Measurements from ENCODE around the gene CHCHD3. TPM values are rescaled to one million over a fixed set of nuclear protein-coding genes. Genes with fewer than 3 reads are reported as not detected.

CHCHD3 gene
- total and polyA plus RNA-seq, 12 donors = 12.3 to 113 (median 54.2) TPM

DNA sequence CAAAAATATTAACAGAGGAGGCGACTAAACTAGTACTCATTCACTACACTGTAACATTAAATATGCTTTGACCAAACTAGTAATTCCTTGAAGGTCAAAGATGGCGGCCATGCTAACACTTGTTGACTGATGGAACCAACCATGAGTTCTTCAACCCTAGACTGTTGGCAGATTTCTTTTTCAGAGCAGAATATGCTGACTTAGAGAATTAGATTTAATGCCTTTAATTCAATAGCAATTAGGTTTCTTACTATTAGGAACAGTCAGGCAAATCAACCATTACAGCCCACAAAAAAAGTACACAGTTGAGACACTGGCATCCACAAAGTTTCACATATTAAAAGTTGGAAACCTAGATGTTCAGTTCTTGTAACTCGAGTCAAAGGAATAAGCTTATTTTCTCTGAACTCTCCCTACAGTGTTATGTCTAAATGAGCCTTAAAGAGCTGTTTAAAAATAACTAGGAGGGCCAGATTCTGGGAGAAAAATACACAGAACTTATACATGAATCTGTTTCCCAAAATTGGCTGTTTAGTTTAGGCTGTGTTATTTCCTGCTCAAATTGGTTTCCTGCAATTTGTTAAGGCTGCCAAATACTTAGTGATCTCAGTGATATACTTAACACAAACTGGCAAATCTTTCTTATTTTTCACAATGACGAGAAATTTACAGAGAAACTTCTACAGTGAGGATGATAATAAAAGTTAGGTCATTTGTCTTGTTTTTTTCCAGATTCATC lies 17.6 kb downstream of the CHCHD3 start:
- H3K27me3 ChIP-seq = no peaks in the 10 kb centered on the region
- H3K36me3 ChIP-seq (replicated peaks in 1 of 2) = no peaks in the 10 kb centered on the region
- no peak for DNase-seq
- H3K9me3 ChIP-seq (replicated peaks in 1 of 3) = no peaks in the 10 kb centered on the region
- H3K4me3 ChIP-seq = no peak overlapping the region
- 82 to 86% (median 84%) methylated on average over 4 of the region's 4 CpGs for WGBS, 4 donors
- intact Hi-C loops (cut with DNase I) = no loop called here
- no peak overlapping the region for H3K27ac ChIP-seq
- H3K4me1 ChIP-seq (replicated peaks in 1 of 2) = peaks cover 0 to 14% of the 10 kb centered on the region in 2 donors
- TF ChIP-seq, protein P1, sequence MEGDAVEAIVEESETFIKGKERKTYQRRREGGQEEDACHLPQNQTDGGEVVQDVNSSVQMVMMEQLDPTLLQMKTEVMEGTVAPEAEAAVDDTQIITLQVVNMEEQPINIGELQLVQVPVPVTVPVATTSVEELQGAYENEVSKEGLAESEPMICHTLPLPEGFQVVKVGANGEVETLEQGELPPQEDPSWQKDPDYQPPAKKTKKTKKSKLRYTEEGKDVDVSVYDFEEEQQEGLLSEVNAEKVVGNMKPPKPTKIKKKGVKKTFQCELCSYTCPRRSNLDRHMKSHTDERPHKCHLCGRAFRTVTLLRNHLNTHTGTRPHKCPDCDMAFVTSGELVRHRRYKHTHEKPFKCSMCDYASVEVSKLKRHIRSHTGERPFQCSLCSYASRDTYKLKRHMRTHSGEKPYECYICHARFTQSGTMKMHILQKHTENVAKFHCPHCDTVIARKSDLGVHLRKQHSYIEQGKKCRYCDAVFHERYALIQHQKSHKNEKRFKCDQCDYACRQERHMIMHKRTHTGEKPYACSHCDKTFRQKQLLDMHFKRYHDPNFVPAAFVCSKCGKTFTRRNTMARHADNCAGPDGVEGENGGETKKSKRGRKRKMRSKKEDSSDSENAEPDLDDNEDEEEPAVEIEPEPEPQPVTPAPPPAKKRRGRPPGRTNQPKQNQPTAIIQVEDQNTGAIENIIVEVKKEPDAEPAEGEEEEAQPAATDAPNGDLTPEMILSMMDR (IDR thresholded peaks at IDR 0.05) = no peak

DNA sequence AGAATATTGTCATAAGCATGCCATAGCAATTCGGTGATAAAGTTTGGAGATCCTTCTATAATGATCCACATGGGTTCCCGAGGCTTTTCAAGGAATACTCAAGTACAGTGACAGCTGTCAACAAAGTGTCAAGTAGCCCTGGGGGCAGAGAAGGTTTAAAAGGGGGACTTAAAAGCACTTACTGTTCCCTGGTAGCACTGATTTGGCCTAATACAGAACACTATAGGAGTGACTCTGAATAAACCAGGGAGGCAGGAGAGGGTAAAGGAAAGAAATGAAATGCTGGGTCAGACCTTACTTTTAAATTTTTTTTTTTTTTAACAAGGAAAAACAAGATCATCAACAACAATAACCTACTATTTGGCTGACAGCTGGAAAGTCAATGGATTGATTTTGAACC lies 20.1 kb downstream of the CHCHD3 start:
- Histone ChIP-seq H3K27me3 (no peaks in the 10 kb centered on the region), H3K36me3 (replicated peaks in 1 of 2) (no peaks in the 10 kb centered on the region), H3K27ac (no peak overlapping the region), H3K4me3 (no peak overlapping the region), H3K4me1 (replicated peaks in 1 of 2) (peaks cover 0 to 7% of the 10 kb centered on the region in 2 donors), H3K9me3 (replicated peaks in 1 of 3) (no peaks in the 10 kb centered on the region)
- TF ChIP-seq POLR2A (IDR thresholded peaks at IDR 0.05) = no peak
- TF ChIP-seq, protein P1 (IDR thresholded peaks at IDR 0.05) = no peak
- intact Hi-C loops (cut with DNase I) = no loop called here
- DNase-seq = no peak
- WGBS, 4 donors = 81 to 93% (median 91%) methylated on average over 2 of the region's 2 CpGs

DNA sequence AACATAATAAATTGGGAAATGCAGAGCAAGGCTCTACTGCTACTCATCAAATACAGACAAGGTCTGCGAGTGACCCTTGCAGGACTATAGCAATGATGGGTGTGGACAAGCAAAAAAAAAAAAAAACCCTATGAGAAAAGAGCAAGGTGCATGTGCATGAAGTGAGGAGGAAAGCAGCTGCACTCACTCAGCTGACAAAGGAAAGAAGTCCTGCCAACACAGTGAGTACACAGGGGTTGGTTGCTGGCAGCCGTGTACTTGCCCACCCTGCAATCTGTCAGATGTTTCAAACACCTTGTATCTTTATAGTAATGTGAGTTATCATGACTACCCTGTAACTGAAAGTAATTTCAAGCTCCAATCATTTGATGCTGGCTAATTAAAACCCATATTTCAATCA lies 20.5 kb downstream of the CHCHD3 start:
- Histone ChIP-seq H3K36me3 (replicated peaks in 1 of 2) (no peaks in the 10 kb centered on the region), H3K4me1 (replicated peaks in 1 of 2) (peaks cover 0 to 7% of the 10 kb centered on the region in 2 donors), H3K9me3 (replicated peaks in 1 of 3) (no peaks in the 10 kb centered on the region), H3K27me3 (no peaks in the 10 kb centered on the region), H3K27ac (no peak overlapping the region), H3K4me3 (no peak overlapping the region)
- no peak for TF ChIP-seq POLR2A (IDR thresholded peaks at IDR 0.05)
- no peak for DNase-seq
- intact Hi-C loops (cut with DNase I) = no loop called here
- WGBS, 4 donors = 90 to 100% (median 95%) methylated on average over 2 of the region's 2 CpGs

DNA sequence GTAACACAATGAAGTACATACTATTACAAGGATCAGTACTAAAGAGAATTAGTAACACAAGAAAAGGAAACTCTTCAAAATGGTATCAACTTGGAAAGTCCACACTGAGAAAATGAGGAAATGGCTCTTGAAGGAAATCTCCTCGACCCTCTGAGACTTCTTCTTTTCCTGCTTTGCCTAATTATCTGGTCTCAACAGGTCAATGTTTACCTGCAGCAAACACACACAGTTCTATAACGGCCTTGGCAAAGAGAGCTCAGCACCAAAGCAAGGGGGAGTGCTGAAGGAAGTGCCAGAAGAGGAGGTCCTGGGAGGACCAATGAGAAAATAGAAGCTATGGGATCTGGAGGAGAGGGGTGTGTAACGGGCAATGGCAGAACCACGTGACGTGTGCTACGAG lies 21.9 kb downstream of the CHCHD3 start:
- H3K36me3 ChIP-seq (replicated peaks in 1 of 2) = no peaks in the 10 kb centered on the region
- intact Hi-C loops (cut with DNase I) = no loop called here

More for the DNA sequence above, 21.9 kb downstream of the CHCHD3 start:
- TF ChIP-seq, protein P1 (IDR thresholded peaks at IDR 0.05) = no peak
- TF ChIP-seq POLR2A (IDR thresholded peaks at IDR 0.05) = no peak
- Histone ChIP-seq H3K9me3 (replicated peaks in 1 of 3) (no peaks in the 10 kb centered on the region), H3K4me1 (replicated peaks in 1 of 2) (peaks cover 0 to 14% of the 10 kb centered on the region in 2 donors), H3K27me3 (no peaks in the 10 kb centered on the region), H3K4me3 (no peak overlapping the region), H3K27ac (no peak overlapping the region)
- DNase-seq = no peak
- whole genome bisulfite sequencing, 4 donors = 90 to 91% (median 90%) methylated on average over 6 of the region's 6 CpGs
